Caco-2 (cell line): ENCODE measurements around the gene FHIP1A. TPM values are rescaled to one million over a fixed set of nuclear protein-coding genes. Genes with fewer than 3 reads are reported as not detected.

ENCODE experiments used
- BruUV-seq: library from RNA; stranded (reverse); fragments of 400-500 nt; replicated peaks from 2 replicates; lab custom pipeline; 2021; lab: Mats Ljungman, UMichigan
- CTCF ChIA-PET: fragments of 300-600 bp; sonication (Branson Sonifier 250); formaldehyde crosslinking; loops from one replicate; lab custom pipeline; 2022; ENCODE audit warnings: antibody characterized with exemption; lab: Charles Lee
- POLR2A ChIA-PET: fragments of 300-600 bp; sonication (Branson Sonifier 250); formaldehyde crosslinking; loops from one replicate; lab custom pipeline; 2022; ENCODE audit warnings: antibody characterized with exemption; lab: Charles Lee
- DNase-seq, 2 experiments: peaks; one replicate each; pipeline versions ENCODE4 v3.0.0 to v3.0.0-alpha.2; 2020 to 2022
- H3K27me3 ChIP-seq: replicated peaks from 2 replicates; pipeline ENCODE4 v1.6.0; 2011; ENCODE audit warnings: low read length; ENCODE audit not compliant: control insufficient read depth, insufficient read depth
- H3K36me3 ChIP-seq: 2 replicates; pipeline ENCODE4 v1.5.1; 2011; ENCODE audit warnings: low read length; ENCODE audit not compliant: control insufficient read depth, insufficient read depth
- H3K4me1 ChIP-seq: fragments of 250-450 bp; sonication (Bioruptor Pico); 2 replicates; pipeline ENCODE4 v1.5.1; 2020; ENCODE audit warnings: mild to moderate bottlenecking
- H3K4me3 ChIP-seq: 2 replicates; pipeline ENCODE4 v1.5.1; 2011; ENCODE audit warnings: low read depth, mild to moderate bottlenecking, control low read depth, low read length
- H3K9me3 ChIP-seq: fragments of 250-450 bp; sonication (Bioruptor Pico); 2 replicates; pipeline ENCODE4 v1.5.1; 2020; ENCODE audit warnings: mild to moderate bottlenecking, moderate library complexity
- H3K27ac Mint-ChIP-seq: one replicate; pipeline ENCODE4 v1.8.0; 2022; ENCODE audit warnings: mixed read lengths; ENCODE audit not compliant: unreplicated experiment
- H3K27me3 Mint-ChIP-seq: one replicate; pipeline ENCODE4 v1.8.0; 2022; ENCODE audit warnings: mixed read lengths; ENCODE audit not compliant: insufficient read depth, unreplicated experiment
- H3K36me3 Mint-ChIP-seq: one replicate; pipeline ENCODE4 v1.8.0; 2022; ENCODE audit warnings: mild to moderate bottlenecking, mixed read lengths; ENCODE audit not compliant: insufficient read depth, unreplicated experiment
- H3K4me1 Mint-ChIP-seq: one replicate; pipeline ENCODE4 v1.8.0; 2022; ENCODE audit warnings: low read depth, mixed read lengths; ENCODE audit not compliant: unreplicated experiment
- H3K4me3 Mint-ChIP-seq: one replicate; pipeline ENCODE4 v1.8.0; 2022; ENCODE audit warnings: mild to moderate bottlenecking, moderate library complexity, mixed read lengths; ENCODE audit not compliant: unreplicated experiment
- H3K9me3 Mint-ChIP-seq: one replicate; pipeline ENCODE4 v1.8.0; 2022; ENCODE audit warnings: mixed read lengths; ENCODE audit not compliant: unreplicated experiment
- CTCF ChIP-seq, 2 experiments: fragments of 200-600 bp in 1 of 2; IDR thresholded peaks; 1 replicate in 1 of 2; 2 replicates in 1 of 2; pipeline versions ENCODE4 v1.5.1 to v1.8.0; 2011 to 2022; ENCODE audit warnings: antibody characterized with exemption in 1 of 2, control low read depth in 1 of 2, inconsistent platforms in 1 of 2, low read depth in 1 of 2, low read length in 1 of 2, mild to moderate bottlenecking in 1 of 2, moderate library complexity in 1 of 2; ENCODE audit not compliant: insufficient read depth in 1 of 2, severe bottlenecking in 1 of 2, unreplicated experiment in 1 of 2
- intact Hi-C: fragments of 100-400 bp; cut with micrococcal nuclease; formaldehyde crosslinking; loops from one replicate; pipeline ENCODE4 v1.10.0; 2022; ENCODE audit not compliant: unreplicated experiment
- total RNA-seq: library from RNA; stranded (reverse); gene quantifications from 2 replicates; pipeline ENCODE4 v1.2.3, GENCODE V29; 2022

The FHIP1A gene
- total RNA-seq, 1 experiment from 2014 or later, result 22.3 TPM

- Mint-ChIP-seq H3K27me3 (no peaks in the 10 kb centered on the region), H3K27ac (no peak overlapping the region), H3K9me3 (no peaks in the 10 kb centered on the region), H3K36me3 (no peaks in the 10 kb centered on the region), H3K4me1 (peaks cover 8% of the 10 kb centered on the region), H3K4me3 (no peak overlapping the region)
- TF ChIP-seq CTCF (IDR thresholded peaks at IDR 0.05; ENCODE audit: insufficient read depth in 1 of 2, low read depth in 1 of 2, low read length in 1 of 2, severe bottlenecking in 1 of 2, unreplicated experiment in 1 of 2), result no peak
- no peak for DNase-seq
- intact Hi-C loops, result no loop called here
- Histone ChIP-seq H3K27me3 (no peaks in the 10 kb centered on the region), H3K4me3 (no peak overlapping the region), H3K36me3 (no peaks in the 10 kb centered on the region), H3K4me1 (peaks cover 7% of the 10 kb centered on the region; the same call in 1 of the 2 replicates), H3K9me3 (no peaks in the 10 kb centered on the region)
- CTCF ChIA-PET, result no interaction called here
- no TSS peak for BruUV-seq
- POLR2A ChIA-PET, result no interaction called here
Measured at GRCh38 chr4:151442002-151442401, 33.0 kb downstream of the FHIP1A start.

GRCh38 chr4:151443247-151443646, 34.3 kb downstream of the FHIP1A start:
- CTCF ChIA-PET, result no interaction called here

GRCh38 chr4:151443752-151444151, 34.8 kb downstream of the FHIP1A start:
- no peaks in the 10 kb centered on the region for H3K27me3 Mint-ChIP-seq
- H3K36me3 Mint-ChIP-seq, result no peaks in the 10 kb centered on the region
- H3K9me3 Mint-ChIP-seq, result no peaks in the 10 kb centered on the region
- Histone ChIP-seq H3K9me3 (no peaks in the 10 kb centered on the region), H3K4me3 (no peak overlapping the region), H3K4me1 (peaks cover 7% of the 10 kb centered on the region; the same call in 1 of the 2 replicates), H3K27me3 (no peaks in the 10 kb centered on the region), H3K36me3 (no peaks in the 10 kb centered on the region)
- peaks cover 8% of the 10 kb centered on the region for H3K4me1 Mint-ChIP-seq
- no peak for DNase-seq
- ChIA-PET POLR2A (no interaction called here), CTCF (no interaction called here)
- H3K4me3 Mint-ChIP-seq, result no peak overlapping the region
- TF ChIP-seq CTCF (IDR thresholded peaks at IDR 0.05; ENCODE audit: insufficient read depth in 1 of 2, low read depth in 1 of 2, low read length in 1 of 2, severe bottlenecking in 1 of 2, unreplicated experiment in 1 of 2), result no peak
- no peak overlapping the region for H3K27ac Mint-ChIP-seq
- no TSS peak for BruUV-seq
- intact Hi-C loops, result no loop called here

More at GRCh38 chr4:151443247-151443646, 34.3 kb downstream of the FHIP1A start:
- TF ChIP-seq CTCF (IDR thresholded peaks at IDR 0.05; ENCODE audit: insufficient read depth in 1 of 2, low read depth in 1 of 2, low read length in 1 of 2, severe bottlenecking in 1 of 2, unreplicated experiment in 1 of 2), result no peak
- intact Hi-C loops, result no loop called here
- Mint-ChIP-seq H3K9me3 (no peaks in the 10 kb centered on the region), H3K27me3 (no peaks in the 10 kb centered on the region), H3K36me3 (no peaks in the 10 kb centered on the region), H3K4me3 (no peak overlapping the region), H3K4me1 (peaks cover 8% of the 10 kb centered on the region), H3K27ac (no peak overlapping the region)
- DNase-seq, result no peak
- H3K4me3 ChIP-seq, result no peak overlapping the region
- H3K36me3 ChIP-seq, result no peaks in the 10 kb centered on the region
- no peaks in the 10 kb centered on the region for H3K27me3 ChIP-seq
- POLR2A ChIA-PET, result interaction anchor here (0.7 kb wide), 1 partner anchor 104 kb away, joined by 5 read pairs; no protein-coding TSS in a partner anchor
- no peaks in the 10 kb centered on the region for H3K9me3 ChIP-seq
- no TSS peak for BruUV-seq
- peaks cover 7% of the 10 kb centered on the region; the same call in 1 of the 2 replicates for H3K4me1 ChIP-seq
